ENCODE results near the gene NET1. TPM values are rescaled to one million over a fixed set of nuclear protein-coding genes. Genes with fewer than 3 reads are reported as not detected.
"Not testable (repeated sequence)": the region's sequence is repeated elsewhere in the genome, so short reads cannot be mapped to it uniquely, and the experiment has no call there.

The NET1 gene, protein sequence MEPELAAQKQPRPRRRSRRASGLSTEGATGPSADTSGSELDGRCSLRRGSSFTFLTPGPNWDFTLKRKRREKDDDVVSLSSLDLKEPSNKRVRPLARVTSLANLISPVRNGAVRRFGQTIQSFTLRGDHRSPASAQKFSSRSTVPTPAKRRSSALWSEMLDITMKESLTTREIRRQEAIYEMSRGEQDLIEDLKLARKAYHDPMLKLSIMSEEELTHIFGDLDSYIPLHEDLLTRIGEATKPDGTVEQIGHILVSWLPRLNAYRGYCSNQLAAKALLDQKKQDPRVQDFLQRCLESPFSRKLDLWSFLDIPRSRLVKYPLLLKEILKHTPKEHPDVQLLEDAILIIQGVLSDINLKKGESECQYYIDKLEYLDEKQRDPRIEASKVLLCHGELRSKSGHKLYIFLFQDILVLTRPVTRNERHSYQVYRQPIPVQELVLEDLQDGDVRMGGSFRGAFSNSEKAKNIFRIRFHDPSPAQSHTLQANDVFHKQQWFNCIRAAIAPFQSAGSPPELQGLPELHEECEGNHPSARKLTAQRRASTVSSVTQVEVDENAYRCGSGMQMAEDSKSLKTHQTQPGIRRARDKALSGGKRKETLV
- 29.3 TPM for total RNA-seq

DNA sequence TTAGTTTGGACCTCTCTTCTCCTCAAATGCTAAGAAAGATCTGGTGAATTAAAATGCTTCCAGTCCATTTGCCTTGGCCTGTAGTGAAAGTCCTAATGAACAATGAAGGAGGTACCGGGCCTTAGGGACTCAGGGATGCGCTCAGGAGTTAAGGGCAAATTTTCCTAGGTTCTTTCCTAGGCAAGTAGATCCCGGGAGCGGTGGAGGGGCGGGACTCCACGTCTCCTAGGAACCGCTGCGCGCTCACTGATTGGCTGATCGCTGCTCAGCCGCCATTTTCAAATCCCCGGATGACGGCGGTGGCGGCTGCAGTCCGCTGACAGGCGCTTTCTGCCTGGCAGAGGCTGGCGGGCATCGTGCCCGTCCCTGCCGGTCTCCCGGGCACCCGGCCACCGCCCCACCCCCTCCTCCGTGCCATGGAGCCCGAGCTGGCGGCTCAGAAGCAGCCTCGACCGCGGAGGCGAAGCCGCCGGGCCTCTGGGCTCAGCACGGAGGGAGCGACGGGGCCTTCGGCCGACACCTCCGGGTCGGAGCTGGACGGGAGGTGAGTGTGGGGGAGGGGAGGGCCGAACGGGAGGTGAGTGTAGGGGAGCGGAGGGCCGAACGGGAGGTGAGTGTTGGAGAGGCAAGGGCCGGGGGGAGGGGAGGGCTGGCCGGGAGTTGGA, at the start of gene NET1:
NET1 (plus strand) TSS at position 281 of the 665 bp plus-strand sequence; CDS start at position 417, 136 bp downstream.
- no peak for FAIRE-seq
- DNase-seq (ENCODE audit: low spot score in 2 of 2) = peak; percentile 93 to 94

DNA sequence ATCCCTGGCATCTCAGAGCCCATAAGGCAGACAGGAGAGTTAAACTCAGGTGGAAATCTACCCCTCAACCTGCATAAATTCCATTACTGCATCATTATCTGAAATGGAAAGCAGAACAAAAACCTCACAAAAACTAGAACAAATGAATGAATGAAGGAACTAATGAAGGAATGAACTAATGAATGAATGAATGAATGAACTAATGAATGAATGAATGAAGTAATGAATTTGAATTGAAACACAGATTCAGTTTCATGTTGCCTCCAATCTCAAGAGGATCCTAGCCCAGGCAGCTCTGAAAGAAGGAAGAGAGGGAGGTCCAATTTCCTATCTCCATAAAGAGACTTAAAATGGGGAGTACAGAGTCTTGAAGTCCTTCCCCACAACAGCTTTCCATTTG, 49.5 kb upstream of the NET1 start:
- FAIRE-seq = no peak

DNA sequence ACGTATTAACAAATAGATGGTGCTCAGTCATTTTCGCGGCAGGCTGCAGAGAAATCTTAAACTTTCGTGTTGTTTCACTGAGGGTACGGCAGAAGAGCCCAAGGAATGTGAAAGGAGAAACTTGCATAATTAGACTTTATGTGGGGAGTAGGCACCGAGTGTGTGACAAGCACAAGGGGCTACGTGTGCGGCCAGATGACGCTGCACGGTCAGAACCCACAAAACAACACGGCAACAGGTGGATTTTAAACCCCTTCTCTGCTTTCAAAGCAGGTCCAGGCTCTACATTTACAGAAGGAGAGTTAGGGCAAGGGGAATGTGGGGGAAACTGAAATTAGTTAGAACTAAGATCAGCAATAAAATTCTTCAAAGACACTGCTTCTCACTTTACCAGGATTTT, 48.0 kb upstream of the NET1 start:
- no peak for FAIRE-seq
- no peak for DNase-seq (ENCODE audit: low spot score in 2 of 2)

More for the DNA sequence above, 49.5 kb upstream of the NET1 start:
- no peak for DNase-seq (ENCODE audit: low spot score in 2 of 2)

DNA sequence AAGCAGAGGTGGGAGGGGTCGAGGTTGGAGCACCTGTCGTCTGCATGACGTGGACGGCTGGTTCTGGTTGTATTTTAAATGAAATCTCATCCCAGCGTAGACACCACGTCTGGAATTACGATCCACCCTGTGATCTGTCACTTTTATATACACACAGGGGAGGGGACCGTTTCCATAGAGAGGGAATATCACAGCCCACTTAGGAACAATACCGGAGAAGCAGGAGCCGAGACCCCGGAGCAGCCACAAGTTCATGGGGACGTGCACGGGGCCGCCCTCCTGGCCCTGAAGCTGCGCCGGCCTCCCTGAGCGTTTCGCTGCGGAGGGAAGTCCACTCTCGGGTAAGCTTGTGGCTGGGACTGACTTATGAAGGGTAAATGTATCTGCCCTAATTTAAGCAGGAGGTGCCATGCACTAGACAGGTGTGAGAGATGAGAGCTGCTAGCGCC, 47.4 kb upstream of the NET1 start, which contains the start of gene UCN3:
UCN3 (plus strand) TSS at position 77 of the 449 bp plus-strand sequence. CDS start 8,755 bp downstream, outside the sequence.
- FAIRE-seq (no peak), DNase-seq (ENCODE audit: low spot score in 2 of 2) (no peak)

DNA sequence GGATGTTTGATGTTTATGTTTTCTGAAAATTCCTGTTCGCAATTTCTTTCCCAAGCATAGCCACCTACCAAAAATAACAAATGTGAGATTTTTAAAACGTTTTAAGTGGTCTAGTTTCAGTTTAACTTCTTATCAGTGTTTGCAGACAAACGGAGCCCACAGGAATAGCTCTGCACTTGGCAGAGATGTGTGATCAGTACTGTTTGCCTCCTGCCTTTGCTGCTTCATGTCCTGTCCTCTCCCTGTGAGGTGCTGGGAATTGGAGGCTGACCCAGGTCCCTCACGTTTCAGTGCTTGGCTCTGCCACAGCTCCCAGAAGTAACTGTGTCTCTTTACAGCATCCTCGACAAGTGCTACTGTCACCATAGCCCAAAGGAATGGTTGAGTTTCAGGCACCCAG, 46.4 kb upstream of the NET1 start:
- DNase-seq (ENCODE audit: low spot score in 2 of 2) (no peak), FAIRE-seq (no peak)

DNA sequence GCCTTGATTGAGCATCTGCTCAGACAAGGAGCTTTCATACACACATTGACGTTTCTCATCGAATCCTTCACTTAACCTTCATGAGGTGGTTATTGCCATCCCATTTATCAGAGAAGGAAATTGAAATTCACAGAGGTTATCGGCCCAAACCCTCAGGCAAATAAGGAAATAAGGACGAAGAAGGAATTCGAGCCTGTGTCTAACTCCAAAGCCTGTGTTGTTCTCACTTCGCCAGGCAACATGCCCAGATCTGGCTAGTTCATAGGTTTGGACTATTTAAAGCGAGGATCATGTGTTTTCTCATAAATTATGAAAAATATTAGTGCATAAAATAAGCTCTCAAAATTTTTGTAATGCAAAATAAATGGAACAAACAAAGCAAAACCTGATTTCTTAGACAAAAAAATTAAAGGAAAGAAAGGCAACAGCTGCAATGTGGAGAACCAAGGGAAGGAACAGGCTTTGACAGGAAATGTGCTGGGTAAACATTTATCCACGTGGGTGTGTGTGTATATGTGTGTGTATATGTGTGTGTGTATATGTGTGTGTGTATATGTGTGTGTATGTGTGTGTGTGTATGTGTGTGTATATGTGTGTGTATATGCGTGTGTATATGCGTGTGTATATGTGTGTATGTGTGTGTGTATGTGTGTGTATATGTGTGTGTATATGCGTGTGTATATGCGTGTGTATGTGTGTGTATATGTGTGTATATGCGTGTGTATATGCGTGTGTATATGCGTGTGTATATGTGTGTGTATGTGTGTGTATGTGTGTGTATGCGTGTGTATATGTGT, 42.8 kb upstream of the NET1 start:
- DNase-seq (ENCODE audit: low spot score in 2 of 2) = no peak
- peak; percentile 80 for FAIRE-seq

DNA sequence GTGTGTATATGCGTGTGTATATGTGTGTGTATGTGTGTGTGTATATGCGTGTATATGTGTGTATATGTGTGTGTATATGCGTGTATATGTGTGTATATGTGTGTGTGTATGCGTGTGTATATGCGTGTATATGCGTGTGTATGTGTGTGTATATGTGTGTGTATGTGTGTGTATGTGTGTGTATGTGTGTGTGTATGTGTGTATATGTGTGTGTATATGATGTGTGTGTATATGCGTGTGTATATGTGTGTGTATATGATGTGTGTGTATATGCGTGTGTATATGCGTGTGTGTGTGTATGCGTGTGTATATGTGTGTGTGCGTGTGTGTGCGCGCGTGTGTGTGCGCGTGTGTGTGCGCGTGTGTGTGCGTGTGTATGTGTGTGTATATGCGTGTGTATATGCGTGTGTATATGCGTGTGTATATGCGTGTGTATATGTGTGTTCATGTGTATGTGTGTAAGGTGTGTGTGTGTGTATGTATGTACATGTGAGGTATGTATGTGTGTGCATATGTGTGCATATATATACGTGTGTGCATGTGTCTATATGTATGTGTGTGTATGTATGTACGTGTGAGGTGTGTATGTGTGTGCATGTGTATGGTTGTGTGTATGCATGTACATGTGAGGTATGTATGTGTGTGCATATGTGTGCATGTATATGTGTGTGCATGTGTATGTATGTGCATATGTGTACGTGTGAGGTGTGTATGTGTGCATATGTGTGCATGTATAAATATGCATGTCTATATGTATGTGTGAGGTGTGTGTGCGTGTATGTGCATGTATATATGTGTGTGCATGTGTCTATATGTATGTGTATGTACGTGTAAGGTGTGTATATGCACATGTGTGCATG, 41.6 kb upstream of the NET1 start:
- DNase-seq (ENCODE audit: low spot score in 2 of 2) (no peak), FAIRE-seq (no peak)

DNA sequence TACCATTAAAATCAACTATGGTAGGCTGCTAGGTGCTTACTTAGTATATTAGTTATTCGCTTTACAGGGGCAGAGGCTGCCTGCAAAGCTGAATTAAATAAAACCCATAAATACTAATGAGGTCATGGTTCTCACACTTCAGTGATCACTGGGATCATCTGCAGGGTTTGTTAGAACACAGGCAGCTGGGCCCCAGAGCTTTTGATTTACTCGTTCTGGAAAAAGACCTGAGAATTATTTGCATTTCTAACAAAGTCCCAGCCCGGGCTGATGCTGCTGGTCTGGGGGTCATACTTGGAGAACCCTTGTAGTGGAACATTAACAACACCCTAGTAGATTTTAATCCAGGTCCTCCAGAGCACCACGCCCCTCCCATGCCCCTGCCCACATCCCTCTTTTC, 39.0 kb upstream of the NET1 start:
- DNase-seq (ENCODE audit: low spot score in 2 of 2) (no peak), FAIRE-seq (no peak)

DNA sequence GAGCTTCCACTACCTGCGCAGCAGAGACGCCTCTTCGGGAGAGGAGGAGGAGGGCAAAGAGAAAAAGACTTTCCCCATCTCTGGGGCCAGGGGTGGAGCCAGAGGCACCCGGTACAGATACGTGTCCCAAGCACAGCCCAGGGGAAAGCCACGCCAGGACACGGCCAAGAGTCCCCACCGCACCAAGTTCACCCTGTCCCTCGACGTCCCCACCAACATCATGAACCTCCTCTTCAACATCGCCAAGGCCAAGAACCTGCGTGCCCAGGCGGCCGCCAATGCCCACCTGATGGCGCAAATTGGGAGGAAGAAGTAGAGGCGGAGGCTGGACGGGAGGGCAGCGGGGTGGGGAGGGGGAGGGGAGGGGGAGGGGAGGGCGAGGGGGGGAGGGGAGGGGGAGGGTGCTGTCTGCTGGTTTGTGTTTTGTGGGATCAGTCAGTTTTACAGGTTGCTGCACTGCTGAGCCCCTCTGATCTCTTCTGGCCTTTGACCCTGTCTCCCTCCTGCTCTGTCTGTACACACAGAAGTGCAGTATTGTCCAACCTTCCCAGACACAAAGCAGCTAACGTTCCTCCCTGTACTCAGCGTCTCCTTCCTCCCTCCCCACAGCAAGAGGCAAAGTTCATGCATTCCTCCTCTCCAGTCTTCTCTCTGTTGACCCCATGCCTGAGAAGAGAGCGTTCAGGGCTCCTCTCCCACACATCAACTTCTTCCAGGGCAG, 38.3 kb upstream of the NET1 start:
- no peak for FAIRE-seq
- no peak for DNase-seq (ENCODE audit: low spot score in 2 of 2)

DNA sequence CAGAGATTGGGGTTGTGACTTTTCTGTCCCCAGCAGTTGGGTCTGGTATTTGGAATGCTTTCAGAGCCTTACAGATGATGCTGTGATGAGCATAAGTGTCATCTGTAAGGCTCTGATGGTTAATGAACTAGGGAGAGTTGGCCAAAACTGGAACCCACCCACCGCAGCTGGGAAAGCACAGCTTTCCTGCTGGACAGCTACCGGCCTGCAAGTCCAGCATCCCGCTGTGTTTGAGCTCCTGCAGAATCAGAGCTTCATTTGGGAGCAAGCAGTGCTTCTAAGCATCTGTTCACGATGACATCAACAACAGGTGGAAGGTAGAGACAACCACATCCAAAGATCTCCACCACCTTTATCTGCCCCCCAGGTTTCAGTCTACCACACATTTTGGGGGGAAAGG, 35.9 kb upstream of the NET1 start:
- no peak for DNase-seq (ENCODE audit: low spot score in 2 of 2)
- no peak for FAIRE-seq

DNA sequence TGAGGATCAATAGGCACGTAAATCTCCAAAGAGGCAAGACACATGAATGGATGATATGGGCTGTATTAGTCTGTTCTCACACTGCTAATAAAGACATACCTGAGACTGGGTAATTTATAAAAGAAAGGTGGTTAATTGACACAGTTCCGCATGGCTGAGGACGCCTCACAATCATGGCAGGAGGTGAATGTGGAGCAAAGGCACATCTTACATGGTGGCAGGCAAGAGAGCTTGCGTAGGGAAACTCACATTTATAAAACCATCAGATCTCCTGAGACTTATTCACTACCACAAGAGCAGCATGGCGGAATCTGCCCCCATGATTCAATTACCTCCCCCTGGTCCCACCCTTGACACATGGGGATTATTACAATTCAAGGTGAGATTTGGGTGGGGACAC, 33.2 kb upstream of the NET1 start:
- FAIRE-seq; DNase-seq (ENCODE audit: low spot score in 2 of 2): not testable (repeated sequence)

DNA sequence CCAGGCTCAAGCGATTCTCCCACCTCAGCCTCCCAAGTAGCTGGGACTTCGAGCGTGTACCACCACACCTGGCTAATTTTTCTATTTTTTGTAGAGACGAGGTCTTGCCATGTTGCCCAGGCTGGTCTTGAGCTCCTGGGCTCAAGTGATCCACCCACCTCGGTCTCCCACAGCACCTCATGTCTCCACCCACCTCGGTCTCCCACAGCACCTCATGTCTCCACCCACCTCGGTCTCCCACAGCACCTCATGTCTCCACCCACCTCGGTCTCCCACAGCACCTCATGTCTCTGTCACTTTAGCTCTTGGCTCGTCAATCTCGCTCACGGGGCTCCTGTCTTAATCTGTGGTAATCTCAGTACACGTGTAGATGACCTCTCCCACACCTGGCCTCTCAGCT, 32.0 kb upstream of the NET1 start:
- FAIRE-seq; DNase-seq (ENCODE audit: low spot score in 2 of 2): not testable (repeated sequence)

DNA sequence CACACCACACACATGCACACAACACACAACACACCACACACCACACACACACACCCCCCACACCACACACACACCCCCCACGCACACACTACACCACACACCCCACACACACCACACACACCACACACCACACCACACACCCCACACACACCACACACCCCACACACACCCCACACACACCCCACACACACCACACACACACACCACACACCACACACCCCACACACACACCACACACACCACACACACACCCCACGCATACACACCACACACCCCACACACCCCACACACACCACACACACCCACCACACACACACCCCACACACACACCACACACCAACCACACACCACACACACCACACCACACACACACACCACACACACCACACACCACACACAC, 31.2 kb upstream of the NET1 start:
- DNase-seq (ENCODE audit: low spot score in 2 of 2) (no peak), FAIRE-seq (no peak)

DNA sequence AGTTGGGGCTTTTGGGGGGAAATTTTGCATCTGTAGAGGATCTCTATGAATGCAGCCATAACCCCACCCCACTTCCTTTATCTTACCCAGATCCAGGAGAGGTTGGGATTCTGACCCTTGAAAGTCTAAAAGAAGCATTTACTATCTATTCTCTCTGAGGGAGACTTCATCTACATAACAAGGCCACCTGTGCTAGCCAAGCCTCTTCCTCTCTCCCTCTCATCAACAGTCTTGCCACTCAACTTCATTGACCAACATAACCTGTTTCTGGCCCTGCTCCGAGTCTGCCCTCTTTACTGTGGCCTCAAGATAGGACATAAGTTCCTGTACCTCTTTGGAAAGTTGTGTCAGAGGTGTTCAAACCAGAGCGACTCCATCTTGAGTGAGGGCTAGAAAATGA, 27.1 kb upstream of the NET1 start:
- DNase-seq (ENCODE audit: low spot score in 2 of 2) = no peak
- no peak for FAIRE-seq

DNA sequence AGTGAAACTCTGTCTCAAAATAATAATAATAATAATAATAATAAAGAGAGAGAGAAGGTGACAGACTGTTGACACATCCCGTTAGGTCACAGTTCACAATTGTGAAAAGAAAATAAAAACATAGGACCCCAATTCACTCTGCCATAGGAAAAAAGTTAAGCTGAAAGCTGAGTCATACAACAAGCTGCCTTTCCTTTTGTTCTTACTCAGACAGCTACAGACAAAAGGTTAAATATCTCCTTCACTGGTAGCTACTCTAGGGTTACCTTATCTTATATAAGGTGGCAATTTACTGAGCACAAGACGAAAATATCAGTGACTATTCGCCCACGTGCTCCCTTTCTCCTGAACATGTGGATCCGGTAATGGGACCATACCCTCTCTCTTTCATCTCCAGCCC, 25.2 kb upstream of the NET1 start:
- DNase-seq (ENCODE audit: low spot score in 2 of 2) (no peak), FAIRE-seq (no peak)

DNA sequence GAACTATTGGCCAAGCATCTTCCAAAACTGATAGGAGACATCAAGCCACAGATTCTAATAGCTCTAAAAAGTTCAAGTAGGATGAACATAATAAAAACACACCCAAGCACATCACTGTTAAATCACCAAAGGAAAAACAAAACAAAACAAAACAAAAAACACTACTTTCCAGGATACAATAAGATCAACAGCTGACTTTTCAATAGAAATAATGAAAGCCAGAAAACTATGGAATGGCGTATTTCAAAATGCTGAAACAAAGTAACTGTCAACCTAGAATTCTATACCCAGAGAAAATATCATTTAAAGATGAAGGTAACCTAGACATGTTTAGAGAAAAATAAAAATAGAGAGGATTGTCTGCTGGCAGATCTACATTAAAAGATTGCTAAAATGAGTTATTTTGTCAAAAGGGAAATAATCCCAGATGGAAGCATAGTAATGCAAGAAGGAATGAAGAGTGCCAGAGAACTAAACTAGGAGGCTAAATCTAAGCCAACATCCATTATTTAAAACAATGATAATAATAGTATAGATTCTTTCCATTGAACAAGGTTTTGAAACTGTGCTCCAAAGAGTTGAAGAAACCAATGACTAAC, 21.7 kb upstream of the NET1 start:
- FAIRE-seq (no peak), DNase-seq (ENCODE audit: low spot score in 2 of 2) (no peak)

DNA sequence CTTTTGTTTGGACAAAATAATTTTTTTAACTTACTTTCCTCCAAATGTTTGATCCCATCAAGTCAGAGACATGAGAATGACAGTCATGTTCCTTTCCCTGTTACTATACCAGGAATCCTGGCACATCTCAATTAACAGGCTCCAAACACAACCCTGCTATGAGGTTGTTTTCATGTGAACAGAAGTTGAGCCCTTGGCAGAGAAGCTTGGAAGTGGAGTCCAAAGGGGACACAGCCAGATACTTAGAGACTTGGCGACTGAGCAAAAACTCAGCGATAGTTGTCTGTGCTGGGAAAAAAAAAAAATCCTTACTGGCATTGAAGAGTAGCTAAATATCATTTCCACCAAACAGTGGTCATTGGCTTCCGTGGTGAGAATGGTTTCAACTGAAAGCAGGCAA, 20.6 kb upstream of the NET1 start:
- FAIRE-seq (no peak), DNase-seq (ENCODE audit: low spot score in 2 of 2) (no peak)

DNA sequence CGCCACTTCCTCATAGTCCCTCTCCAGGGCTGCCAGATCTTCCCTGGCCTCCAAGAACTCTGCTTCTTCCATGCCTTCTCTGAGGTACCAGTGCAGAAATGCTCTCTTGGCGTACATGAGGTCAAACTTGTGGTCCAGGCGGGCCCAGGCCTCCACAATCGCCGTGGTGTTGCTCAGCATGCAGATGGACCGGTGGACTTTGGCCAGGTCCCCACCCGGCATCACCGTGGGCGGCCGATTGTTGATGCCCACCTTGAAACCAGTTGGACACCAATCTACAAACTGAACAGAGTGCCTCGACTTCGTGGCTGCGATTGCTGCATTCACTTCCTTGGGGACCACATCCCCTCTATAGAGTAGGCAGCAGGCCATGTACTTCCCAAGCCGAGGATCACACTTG, 18.8 kb upstream of the NET1 start:
- FAIRE-seq = no peak
- no peak for DNase-seq (ENCODE audit: low spot score in 2 of 2)

DNA sequence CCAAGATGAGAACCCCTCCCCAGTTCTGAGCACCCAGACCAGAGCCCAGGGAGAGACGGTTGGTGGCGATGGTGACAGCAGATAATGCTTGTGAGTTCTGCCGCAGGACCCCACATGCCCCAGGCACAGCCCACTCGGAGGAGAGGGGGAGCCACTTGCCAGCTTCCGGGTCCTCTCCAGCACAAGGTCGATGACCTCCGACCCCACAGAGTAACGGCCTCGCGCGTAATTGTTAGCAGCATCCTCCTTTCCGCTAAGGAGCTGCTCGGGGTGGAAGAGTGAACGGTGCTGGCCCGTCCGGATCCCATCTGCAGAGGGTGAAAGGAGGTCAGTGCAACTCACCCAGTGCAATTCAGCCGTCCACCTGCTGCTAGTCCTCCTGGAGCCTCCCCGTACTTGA, 17.2 kb upstream of the NET1 start:
- DNase-seq (ENCODE audit: low spot score in 2 of 2) = no peak
- FAIRE-seq = no peak

All from frontal cortex (tissue), 4 donors.